CD4-positive, alpha-beta T cell treated with Interleukin-6 at 100 ng/mL for 8 hours (primary cell): Measurements from ENCODE around the gene DRD3.

Source experiments
- DNase-seq: peaks from one replicate; pipeline ENCODE4 v3.0.0-alpha.2; 2020; ENCODE audit warnings: mixed read lengths, low spot score

DRD3 gene

DNA sequence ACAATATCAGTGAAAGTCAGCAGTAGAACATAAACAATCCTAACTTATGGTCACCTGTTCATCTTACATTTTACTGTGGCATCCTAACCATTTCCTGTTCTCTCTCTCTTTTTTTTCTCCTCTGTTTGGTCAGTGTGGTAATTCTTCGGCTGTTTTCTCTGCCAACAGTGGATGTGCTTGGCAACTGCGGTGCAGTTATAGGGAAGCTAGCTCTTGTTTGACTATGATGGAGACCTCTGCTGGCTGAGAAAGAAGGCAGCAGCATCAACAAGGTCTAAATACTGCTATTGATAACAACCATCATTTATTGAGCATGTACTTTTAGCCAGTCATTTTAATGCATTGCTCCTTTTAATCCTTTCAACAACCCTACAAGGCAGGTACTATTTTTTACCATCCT is 723 bp upstream of the DRD3 start:
- peak; percentile 14 for DNase-seq

DNA sequence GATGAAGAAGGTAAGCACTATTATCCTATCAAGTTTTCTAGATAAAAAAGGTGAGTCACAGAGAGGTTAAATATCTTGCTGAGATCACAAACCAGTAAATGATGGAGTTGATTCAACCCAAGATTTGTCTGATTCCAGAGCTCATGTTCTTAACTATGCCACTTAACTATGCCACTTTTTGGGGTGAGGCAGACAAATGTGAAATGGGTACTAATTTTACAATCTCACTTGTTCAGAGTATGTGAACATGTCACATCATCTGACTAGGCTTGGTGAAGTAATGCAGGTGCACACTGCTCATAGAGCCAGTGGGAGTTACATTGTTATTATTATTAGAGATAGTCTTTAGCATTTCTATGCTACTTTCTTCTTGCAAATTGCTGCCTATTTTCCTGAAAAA is 2.0 kb downstream of the DRD3 start:
- no peak for DNase-seq

- no peak for DNase-seq
These were observed 2.4 kb downstream of the DRD3 start for GRCh38 chr3:114176487-114176886.

DNA sequence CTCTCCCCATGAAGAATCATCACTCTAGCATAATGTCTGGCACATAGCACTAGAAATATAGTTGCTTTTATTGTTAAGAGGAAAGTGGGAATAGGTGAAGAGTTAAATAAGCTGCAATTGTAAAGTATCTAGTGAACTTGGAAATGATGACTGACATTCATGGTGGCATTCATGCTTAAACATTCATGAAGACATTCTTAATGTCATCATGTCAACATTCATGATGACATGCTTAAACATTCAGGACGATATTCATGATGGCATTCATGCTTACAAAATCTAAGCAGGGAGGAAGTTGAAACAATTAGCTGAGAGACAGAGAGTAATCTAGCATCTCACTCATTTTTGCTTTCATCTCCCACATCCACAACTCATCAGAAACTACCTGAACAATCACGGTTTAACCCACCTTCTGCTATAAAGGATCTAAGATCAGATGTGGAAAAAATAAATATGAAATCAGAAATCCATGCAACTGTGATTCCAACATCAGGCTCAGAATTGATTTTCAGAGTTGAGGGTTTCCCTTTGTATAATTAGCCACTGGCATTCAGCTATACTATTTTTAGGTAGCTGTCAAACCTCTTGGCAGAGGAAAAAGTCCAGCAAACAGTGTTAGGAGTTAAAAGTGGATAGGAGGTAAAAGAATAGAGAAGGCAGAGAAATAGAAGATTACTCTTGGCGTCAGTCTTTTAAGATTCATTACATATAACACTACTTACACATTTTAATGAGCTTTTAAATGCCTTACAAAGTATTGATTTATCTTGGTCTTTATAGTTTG is 3.5 kb downstream of the DRD3 start:
- DNase-seq = no peak

DNA sequence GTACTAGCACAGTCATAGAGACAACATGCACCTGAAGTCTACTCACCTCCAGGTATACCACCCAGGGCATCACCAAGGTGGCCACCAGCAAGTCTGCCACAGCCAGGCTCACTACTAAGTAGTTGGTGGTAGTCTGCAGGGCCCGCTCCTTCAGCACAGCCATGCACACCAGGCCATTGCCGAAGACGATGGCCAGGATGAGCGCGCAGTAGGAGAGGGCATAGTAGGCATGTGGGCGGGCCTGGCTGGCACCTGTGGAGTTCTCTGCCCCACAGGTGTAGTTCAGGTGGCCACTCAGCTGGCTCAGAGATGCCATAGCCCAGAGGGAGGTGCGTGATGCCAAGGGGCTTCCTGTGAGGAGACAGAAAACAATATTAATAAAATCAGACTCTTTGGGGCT is 7.2 kb downstream of the DRD3 start:
- DNase-seq = no peak

- no peak for DNase-seq
These were observed 10.7 kb downstream of the DRD3 start for GRCh38 chr3:114168150-114168549.

GRCh38 chr3:114157321-114157720 is 21.5 kb downstream of the DRD3 start:
- no peak for DNase-seq

GRCh38 chr3:114155370-114155821 is 23.5 kb downstream of the DRD3 start:
- no peak for DNase-seq

- no peak for DNase-seq
These were observed 24.5 kb downstream of the DRD3 start for GRCh38 chr3:114154321-114154821.

- peak; percentile 79 for DNase-seq
These were observed 26.2 kb downstream of the DRD3 start for GRCh38 chr3:114152519-114153151.

- no peak for DNase-seq
These were observed 27.8 kb downstream of the DRD3 start for GRCh38 chr3:114151091-114151490.

GRCh38 chr3:114147251-114147650 is 31.6 kb downstream of the DRD3 start:
- no peak for DNase-seq

- DNase-seq = no peak
These were observed 33.8 kb downstream of the DRD3 start for GRCh38 chr3:114144909-114145688.

GRCh38 chr3:114143817-114144216 is 35.0 kb downstream of the DRD3 start:
- DNase-seq = no peak

DNA sequence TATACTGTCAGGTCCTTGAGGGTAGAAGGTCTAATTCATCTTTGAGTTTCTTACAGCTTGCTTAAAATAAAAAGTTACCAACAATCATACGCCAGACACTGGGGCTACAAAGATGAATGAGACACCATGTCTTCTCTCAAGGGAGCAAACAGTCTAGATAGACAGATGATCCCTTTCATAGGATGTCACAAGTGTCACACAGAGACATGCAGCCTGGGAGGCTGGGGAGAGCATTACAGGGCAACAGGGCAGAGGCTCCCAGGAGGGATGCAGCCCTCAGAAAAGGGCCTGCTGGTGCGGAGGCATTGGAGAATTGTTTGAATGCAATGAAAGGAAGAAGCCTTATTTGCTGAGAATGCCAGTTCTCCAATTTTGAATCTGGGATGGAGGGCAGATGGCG is 39.0 kb downstream of the DRD3 start:
- no peak for DNase-seq

- DNase-seq = no peak
These were observed 44.9 kb downstream of the DRD3 start for GRCh38 chr3:114133947-114134346.

GRCh38 chr3:114132500-114132899 is 46.4 kb downstream of the DRD3 start:
- DNase-seq = no peak

DNA sequence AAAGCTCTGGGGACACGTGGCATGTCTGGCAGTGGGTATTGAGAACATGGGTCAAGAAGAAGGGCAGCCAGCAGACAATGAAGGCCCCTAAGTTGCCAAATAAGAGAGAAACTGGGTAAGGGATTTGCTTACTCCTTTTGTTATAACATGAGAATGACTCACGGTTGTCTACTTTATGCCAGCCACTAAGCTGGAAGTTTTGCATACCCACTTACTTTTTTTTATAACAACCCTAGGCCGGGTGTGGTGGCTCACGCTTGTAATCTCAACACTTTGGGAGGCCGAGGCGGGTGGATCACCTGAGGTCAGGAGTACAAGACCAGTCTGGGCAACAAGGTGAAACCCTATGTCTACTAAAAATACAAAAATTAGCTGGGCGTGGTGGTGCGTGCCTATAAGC is 50.0 kb downstream of the DRD3 start:
- DNase-seq = no peak

DNA sequence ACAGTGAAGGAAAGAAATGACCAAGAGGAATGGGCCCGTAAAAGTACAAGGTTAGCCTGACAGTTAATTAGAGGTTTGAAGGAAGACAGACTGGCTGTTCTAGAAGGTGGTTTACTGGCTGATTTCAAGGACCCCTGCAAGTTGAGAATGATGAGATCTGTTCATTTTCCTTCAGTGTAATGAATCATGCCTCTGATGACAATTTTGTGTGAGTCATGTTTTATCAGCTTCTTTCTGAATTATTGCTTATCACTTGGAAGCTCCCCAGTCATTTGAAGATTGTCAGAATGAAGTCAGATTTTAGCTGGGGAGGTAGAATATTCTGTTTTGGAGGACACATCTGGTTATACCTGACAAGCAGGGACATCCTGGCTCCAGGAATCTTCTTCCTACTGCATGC is 50.6 kb downstream of the DRD3 start:
- no peak for DNase-seq

- no peak for DNase-seq
These were observed 51.3 kb downstream of the DRD3 start for GRCh38 chr3:114127517-114127916.

DNA sequence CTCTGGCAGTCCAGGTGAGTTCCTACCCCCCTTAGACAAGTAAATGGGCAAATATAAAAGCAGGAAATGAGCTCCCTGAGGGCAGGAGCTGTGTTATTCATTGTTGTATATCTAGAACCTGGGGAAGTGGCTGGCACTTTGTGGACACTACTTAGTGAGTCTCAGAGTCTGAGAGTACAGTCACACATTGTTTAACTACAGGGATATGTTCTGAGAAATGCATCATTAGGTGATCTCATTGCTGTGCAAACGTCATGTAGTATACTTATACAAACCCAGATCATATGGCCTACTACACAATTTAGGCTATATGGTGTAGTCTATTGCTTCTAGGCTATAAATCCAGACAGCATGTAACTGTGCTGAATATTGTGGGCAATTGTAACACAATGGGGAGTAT is 52.4 kb downstream of the DRD3 start:
- no peak for DNase-seq

DNA sequence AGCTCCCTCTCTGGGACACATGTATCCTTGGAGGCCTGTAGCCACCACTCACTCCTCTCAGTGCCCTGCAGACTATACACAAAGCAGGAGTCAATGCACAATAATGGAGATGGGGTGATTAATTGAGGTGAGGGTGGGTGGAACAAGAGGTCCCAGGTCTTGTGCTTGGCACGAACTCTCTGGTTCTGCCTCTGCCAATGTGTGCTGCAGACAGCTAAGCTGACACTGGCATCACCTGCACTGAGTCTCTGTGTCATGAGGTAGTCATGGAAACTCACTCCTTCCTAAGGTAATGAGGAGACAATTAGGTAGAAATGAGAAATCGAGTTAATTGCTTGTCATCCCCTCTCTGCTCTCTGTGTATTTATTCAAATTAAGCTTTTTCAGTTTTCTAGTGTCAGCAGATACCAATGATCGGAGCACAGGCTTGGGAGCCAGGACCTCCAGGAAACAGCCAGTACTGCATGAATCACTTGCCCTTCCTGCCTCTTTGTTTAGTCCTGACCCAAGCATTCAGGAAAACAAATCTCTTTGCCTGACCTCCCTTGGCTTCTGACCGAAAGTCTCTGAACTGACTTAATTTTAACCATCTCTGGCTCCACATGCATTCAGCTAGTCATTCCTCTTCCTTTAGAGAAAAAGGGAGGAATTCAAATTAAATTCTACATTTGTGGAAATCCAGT is 56.7 kb downstream of the DRD3 start:
- DNase-seq = no peak
